WTC11 (cell line): ENCODE measurements around the gene TBC1D4. TPM values are rescaled to one million over a fixed set of nuclear protein-coding genes. Genes with fewer than 3 reads are reported as not detected.
"Not testable (repeated sequence)": the region's sequence is repeated elsewhere in the genome, so short reads cannot be mapped to it uniquely, and the experiment has no call there.

Source experiments
- ATAC-seq: fragments of 200-7000 bp; cut with Tn5 transposase; 2 replicates; pipeline ENCODE4 v1.10.0; 2021; ENCODE audit warnings: mild to moderate bottlenecking, moderate library complexity
- CTCF ChIA-PET: fragments of 300-600 bp; sonication (Branson Sonifier 250); formaldehyde crosslinking; loops from one replicate; lab custom pipeline; 2021; ENCODE audit warnings: antibody characterized with exemption; lab: Charles Lee
- POLR2A ChIA-PET: fragments of 350-600 bp; sonication (Branson Sonifier 250); formaldehyde crosslinking; loops from one replicate; lab custom pipeline; 2021; ENCODE audit warnings: antibody characterized with exemption; lab: Charles Lee
- DNase-seq: peaks from one replicate; pipeline ENCODE4 v3.0.0; 2021; ENCODE audit warnings: low spot score
- H3K27ac Mint-ChIP-seq: 2 replicates; pipeline ENCODE4 v1.8.0; 2021; ENCODE audit warnings: mixed read lengths
- H3K27me3 Mint-ChIP-seq: 2 replicates; pipeline ENCODE4 v1.8.0; 2021; ENCODE audit warnings: low read depth, mild to moderate bottlenecking, moderate library complexity, mixed read lengths
- H3K36me3 Mint-ChIP-seq: 2 replicates; pipeline ENCODE4 v1.8.0; 2021; ENCODE audit warnings: mixed read lengths
- H3K4me1 Mint-ChIP-seq: 2 replicates; pipeline ENCODE4 v1.8.0; 2022; ENCODE audit warnings: mixed read lengths
- H3K4me3 Mint-ChIP-seq: 2 replicates; pipeline ENCODE4 v1.8.0; 2021; ENCODE audit warnings: mild to moderate bottlenecking, moderate library complexity, mixed read lengths
- H3K9me3 Mint-ChIP-seq: 2 replicates; pipeline ENCODE4 v1.8.0; 2021; ENCODE audit warnings: mixed read lengths
- ATF1 ChIP-seq: sonication (generic); formaldehyde crosslinking; IDR thresholded peaks from 2 replicates; pipeline ENCODE4 v1.8.1; 2023; ENCODE audit warnings: mild to moderate bottlenecking, moderate library complexity, missing genetic modification reagents
- KAT7 ChIP-seq: sonication (generic); formaldehyde crosslinking; IDR thresholded peaks from 2 replicates; pipeline ENCODE4 v1.8.1; 2023; ENCODE audit warnings: missing genetic modification reagents, mild to moderate bottlenecking, borderline replicate concordance
- MYBL2 ChIP-seq: sonication (generic); formaldehyde crosslinking; IDR thresholded peaks from 2 replicates; pipeline ENCODE4 v1.8.1; 2023; ENCODE audit warnings: mild to moderate bottlenecking, moderate library complexity, missing genetic modification reagents
- NFATC4 ChIP-seq: fragments of 250-450 bp; sonication (Bioruptor Pico); IDR thresholded peaks from 2 replicates; pipeline ENCODE4 v1.9.0; 2021; ENCODE audit warnings: mild to moderate bottlenecking
- NR2C2 ChIP-seq: sonication (generic); formaldehyde crosslinking; IDR thresholded peaks from 2 replicates; pipeline ENCODE4 v1.8.0; 2022; ENCODE audit warnings: mild to moderate bottlenecking, missing genetic modification reagents
- PRRX2 ChIP-seq: fragments of 250-450 bp; sonication (Bioruptor Pico); IDR thresholded peaks from 2 replicates; pipeline ENCODE4 v1.8.0; 2021; ENCODE audit warnings: mild to moderate bottlenecking
- SMAD4 ChIP-seq: sonication (generic); formaldehyde crosslinking; IDR thresholded peaks from 2 replicates; pipeline ENCODE4 v1.8.0; 2022; ENCODE audit warnings: mild to moderate bottlenecking, missing genetic modification reagents
- TEAD1 ChIP-seq: sonication (generic); formaldehyde crosslinking; IDR thresholded peaks from 2 replicates; pipeline ENCODE4 v1.8.0; 2022; ENCODE audit warnings: mild to moderate bottlenecking, missing genetic modification reagents
- ZBTB21 ChIP-seq: sonication (generic); formaldehyde crosslinking; IDR thresholded peaks from 2 replicates; pipeline ENCODE4 v1.8.1; 2023; ENCODE audit warnings: mild to moderate bottlenecking, missing genetic modification reagents, borderline replicate concordance
- ZNF416 ChIP-seq: fragments of 250-450 bp; sonication (Bioruptor Pico); IDR thresholded peaks from 2 replicates; pipeline ENCODE4 v1.9.0; 2021; ENCODE audit warnings: mild to moderate bottlenecking, inconsistent platforms
- total RNA-seq: library from RNA; stranded (reverse); gene quantifications from 3 replicates; pipeline ENCODE4 v1.2.3, GENCODE V29; 2021
- TF ChIP-seq, protein P1 (sequence below): fragments of 250-450 bp; sonication (Bioruptor Pico); conservative IDR thresholded peaks from 2 replicates; pipeline ENCODE4 v1.9.0; 2021; ENCODE audit warnings: mild to moderate bottlenecking
- TF ChIP-seq, protein P2 (sequence below): fragments of 250-450 bp; sonication (Bioruptor Pico); IDR thresholded peaks from 2 replicates; pipeline ENCODE4 v1.9.0; 2021; ENCODE audit warnings: moderate library complexity, mild to moderate bottlenecking, inconsistent platforms, borderline replicate concordance
- TF ChIP-seq, protein P3 (sequence below): sonication (generic); formaldehyde crosslinking; IDR thresholded peaks from 2 replicates; pipeline ENCODE4 v1.8.0; 2023; ENCODE audit warnings: missing genetic modification reagents, mild to moderate bottlenecking, borderline replicate concordance
- TF ChIP-seq, protein P4 (sequence below): sonication (generic); formaldehyde crosslinking; IDR thresholded peaks from 2 replicates; pipeline ENCODE4 v1.8.1; 2023; ENCODE audit warnings: mild to moderate bottlenecking, missing genetic modification reagents, borderline replicate concordance
- TF ChIP-seq, protein P5 (sequence below): sonication (generic); formaldehyde crosslinking; IDR thresholded peaks from 2 replicates; pipeline ENCODE4 v1.8.1; 2023; ENCODE audit warnings: mild to moderate bottlenecking, missing genetic modification reagents, moderate library complexity
- TF ChIP-seq, protein P6 (sequence below): sonication (generic); formaldehyde crosslinking; IDR thresholded peaks from 2 replicates; pipeline ENCODE4 v1.8.0; 2022; ENCODE audit warnings: mild to moderate bottlenecking, missing genetic modification reagents

TBC1D4 gene
- total RNA-seq, 1 experiment from 2014 or later = 37.1 TPM

DNA sequence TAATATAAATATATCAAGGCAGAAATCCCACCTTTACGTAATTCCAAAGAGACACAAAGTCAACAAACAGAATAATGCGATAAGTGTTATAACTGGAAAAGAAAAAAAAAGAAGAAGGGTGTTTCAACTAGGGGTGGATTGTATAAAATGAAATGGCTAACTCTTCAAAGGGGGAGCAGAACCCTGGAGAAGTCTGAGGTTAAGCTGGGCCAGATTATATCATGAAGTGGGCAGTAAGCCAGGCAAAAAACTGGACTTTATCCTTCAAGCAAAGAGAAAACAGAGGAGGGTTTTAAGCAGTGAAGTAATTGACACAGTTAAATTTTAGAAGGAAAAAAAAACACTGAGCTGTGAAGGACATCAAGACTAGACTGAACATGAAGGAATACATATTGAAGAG, 41.9 kb downstream of the TBC1D4 start (continued):
- TF ChIP-seq, protein P1, sequence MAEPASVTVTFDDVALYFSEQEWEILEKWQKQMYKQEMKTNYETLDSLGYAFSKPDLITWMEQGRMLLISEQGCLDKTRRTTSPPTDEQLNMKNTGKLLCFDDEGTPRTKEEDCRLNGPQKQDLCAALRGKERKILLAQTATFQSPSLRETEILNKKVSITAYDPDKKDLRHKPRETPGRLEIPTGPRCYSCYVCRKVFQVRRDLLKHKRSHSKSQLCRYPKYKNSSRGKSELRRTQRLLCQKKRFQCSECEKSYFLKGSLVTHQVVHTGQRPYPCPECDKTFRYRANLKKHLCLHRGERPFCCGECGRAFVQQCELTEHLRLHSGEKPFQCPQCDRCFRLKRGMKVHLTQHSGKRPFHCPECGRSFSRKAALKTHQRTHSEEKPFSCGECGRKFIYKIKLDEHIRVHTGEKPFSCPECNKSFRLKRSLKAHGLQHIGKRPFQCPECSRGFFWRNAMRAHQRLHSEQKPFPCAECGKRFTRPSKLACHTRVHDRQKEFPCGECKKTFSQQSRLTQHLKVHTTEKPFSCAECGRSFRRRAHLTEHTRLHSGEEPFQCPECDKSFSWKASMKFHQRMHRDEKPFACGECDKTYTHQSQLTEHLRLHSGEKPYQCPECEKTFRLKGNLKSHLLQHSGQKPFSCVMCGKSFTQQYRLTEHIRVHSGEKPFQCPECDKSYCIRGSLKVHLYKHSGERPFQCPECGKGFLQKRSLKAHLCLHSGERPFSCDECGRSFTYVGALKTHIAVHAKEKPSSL (CRISPR knock-in tag) = no peak

DNA sequence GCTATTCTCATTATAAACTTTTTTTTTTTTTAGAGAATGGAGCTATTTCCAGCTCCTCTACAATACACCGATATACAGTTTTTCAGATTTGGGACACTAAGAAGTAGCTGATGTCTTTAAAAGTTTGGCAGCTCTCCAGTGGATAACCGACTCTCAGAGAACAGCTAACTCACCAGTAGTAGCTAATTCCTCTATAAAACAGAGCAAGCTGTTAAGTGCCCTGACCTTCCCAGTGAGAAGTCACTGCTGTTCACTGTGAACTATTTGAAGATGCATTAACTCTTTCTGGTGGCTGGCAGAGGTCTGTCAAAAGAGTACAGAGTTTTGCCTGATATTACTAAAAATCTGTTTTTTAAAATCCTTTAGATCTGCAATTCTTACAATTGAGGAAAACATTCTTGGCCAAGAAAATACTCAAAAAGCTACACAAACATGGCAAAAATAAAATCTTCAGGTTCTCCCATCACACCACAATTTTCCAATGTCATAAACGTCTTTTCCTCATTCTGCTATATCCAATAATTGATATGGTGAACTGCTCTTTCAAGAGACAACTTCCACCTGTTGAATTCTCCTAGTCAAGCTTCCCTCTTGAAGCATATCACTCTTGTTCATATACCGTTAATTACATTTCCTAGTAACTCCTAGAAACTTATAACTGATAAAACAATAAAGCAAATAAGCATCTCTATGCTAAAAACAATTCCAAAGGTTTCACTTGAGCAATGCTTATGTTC, 44.2 kb downstream of the TBC1D4 start:
- TF ChIP-seq, protein P2, sequence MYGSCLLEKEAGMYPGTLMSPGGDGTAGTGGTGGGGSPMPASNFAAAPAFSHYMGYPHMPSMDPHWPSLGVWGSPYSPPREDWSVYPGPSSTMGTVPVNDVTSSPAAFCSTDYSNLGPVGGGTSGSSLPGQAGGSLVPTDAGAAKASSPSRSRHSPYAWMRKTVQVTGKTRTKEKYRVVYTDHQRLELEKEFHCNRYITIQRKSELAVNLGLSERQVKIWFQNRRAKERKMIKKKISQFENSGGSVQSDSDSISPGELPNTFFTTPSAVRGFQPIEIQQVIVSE (CRISPR knock-in tag) = no peak
- no peak for TF ChIP-seq PRRX2 (CRISPR knock-in tag)
- no peak for TF ChIP-seq TEAD1
- no peak for TF ChIP-seq ZBTB21 (CRISPR knock-in tag)
- TF ChIP-seq, protein P3, sequence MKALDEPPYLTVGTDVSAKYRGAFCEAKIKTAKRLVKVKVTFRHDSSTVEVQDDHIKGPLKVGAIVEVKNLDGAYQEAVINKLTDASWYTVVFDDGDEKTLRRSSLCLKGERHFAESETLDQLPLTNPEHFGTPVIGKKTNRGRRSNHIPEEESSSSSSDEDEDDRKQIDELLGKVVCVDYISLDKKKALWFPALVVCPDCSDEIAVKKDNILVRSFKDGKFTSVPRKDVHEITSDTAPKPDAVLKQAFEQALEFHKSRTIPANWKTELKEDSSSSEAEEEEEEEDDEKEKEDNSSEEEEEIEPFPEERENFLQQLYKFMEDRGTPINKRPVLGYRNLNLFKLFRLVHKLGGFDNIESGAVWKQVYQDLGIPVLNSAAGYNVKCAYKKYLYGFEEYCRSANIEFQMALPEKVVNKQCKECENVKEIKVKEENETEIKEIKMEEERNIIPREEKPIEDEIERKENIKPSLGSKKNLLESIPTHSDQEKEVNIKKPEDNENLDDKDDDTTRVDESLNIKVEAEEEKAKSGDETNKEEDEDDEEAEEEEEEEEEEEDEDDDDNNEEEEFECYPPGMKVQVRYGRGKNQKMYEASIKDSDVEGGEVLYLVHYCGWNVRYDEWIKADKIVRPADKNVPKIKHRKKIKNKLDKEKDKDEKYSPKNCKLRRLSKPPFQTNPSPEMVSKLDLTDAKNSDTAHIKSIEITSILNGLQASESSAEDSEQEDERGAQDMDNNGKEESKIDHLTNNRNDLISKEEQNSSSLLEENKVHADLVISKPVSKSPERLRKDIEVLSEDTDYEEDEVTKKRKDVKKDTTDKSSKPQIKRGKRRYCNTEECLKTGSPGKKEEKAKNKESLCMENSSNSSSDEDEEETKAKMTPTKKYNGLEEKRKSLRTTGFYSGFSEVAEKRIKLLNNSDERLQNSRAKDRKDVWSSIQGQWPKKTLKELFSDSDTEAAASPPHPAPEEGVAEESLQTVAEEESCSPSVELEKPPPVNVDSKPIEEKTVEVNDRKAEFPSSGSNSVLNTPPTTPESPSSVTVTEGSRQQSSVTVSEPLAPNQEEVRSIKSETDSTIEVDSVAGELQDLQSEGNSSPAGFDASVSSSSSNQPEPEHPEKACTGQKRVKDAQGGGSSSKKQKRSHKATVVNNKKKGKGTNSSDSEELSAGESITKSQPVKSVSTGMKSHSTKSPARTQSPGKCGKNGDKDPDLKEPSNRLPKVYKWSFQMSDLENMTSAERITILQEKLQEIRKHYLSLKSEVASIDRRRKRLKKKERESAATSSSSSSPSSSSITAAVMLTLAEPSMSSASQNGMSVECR (CRISPR knock-in tag) = no peak
- TF ChIP-seq, protein P4, sequence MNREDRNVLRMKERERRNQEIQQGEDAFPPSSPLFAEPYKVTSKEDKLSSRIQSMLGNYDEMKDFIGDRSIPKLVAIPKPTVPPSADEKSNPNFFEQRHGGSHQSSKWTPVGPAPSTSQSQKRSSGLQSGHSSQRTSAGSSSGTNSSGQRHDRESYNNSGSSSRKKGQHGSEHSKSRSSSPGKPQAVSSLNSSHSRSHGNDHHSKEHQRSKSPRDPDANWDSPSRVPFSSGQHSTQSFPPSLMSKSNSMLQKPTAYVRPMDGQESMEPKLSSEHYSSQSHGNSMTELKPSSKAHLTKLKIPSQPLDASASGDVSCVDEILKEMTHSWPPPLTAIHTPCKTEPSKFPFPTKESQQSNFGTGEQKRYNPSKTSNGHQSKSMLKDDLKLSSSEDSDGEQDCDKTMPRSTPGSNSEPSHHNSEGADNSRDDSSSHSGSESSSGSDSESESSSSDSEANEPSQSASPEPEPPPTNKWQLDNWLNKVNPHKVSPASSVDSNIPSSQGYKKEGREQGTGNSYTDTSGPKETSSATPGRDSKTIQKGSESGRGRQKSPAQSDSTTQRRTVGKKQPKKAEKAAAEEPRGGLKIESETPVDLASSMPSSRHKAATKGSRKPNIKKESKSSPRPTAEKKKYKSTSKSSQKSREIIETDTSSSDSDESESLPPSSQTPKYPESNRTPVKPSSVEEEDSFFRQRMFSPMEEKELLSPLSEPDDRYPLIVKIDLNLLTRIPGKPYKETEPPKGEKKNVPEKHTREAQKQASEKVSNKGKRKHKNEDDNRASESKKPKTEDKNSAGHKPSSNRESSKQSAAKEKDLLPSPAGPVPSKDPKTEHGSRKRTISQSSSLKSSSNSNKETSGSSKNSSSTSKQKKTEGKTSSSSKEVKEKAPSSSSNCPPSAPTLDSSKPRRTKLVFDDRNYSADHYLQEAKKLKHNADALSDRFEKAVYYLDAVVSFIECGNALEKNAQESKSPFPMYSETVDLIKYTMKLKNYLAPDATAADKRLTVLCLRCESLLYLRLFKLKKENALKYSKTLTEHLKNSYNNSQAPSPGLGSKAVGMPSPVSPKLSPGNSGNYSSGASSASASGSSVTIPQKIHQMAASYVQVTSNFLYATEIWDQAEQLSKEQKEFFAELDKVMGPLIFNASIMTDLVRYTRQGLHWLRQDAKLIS (CRISPR knock-in tag) = no peak
- TF ChIP-seq, protein P5, sequence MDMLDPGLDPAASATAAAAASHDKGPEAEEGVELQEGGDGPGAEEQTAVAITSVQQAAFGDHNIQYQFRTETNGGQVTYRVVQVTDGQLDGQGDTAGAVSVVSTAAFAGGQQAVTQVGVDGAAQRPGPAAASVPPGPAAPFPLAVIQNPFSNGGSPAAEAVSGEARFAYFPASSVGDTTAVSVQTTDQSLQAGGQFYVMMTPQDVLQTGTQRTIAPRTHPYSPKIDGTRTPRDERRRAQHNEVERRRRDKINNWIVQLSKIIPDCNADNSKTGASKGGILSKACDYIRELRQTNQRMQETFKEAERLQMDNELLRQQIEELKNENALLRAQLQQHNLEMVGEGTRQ (CRISPR knock-in tag) = no peak
- no peak for TF ChIP-seq NFATC4 (CRISPR knock-in tag)
- no peak for TF ChIP-seq ZNF416 (CRISPR knock-in tag)
- TF ChIP-seq ATF1 = no peak
- no peak for TF ChIP-seq SMAD4 (CRISPR knock-in tag)
- TF ChIP-seq MYBL2 (CRISPR knock-in tag) = no peak
- TF ChIP-seq NR2C2 (CRISPR knock-in tag) = no peak
- TF ChIP-seq, protein P6, sequence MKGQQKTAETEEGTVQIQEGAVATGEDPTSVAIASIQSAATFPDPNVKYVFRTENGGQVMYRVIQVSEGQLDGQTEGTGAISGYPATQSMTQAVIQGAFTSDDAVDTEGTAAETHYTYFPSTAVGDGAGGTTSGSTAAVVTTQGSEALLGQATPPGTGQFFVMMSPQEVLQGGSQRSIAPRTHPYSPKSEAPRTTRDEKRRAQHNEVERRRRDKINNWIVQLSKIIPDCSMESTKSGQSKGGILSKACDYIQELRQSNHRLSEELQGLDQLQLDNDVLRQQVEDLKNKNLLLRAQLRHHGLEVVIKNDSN (CRISPR knock-in tag) = no peak
- no peak for TF ChIP-seq KAT7 (CRISPR knock-in tag)
- Mint-ChIP-seq H3K4me1 (peaks cover 14% of the 10 kb centered on the region), H3K4me3 (no peak overlapping the region), H3K27me3 (no peaks in the 10 kb centered on the region), H3K9me3 (peaks cover 4% of the 10 kb centered on the region), H3K27ac (no peak overlapping the region), H3K36me3 (peaks cover 4% of the 10 kb centered on the region; the same call in 1 of the 2 replicates)
- ChIA-PET CTCF (interaction anchor here (0.8 to 1.5 kb wide), 3 partner anchors 44 to 72 kb away, joined by 3 to 8 read pairs (median 6); partner anchors contain the start of gene TBC1D4), POLR2A (interaction anchor here (0.6 kb wide), 1 partner anchor 53 kb away, joined by 6 read pairs; no protein-coding TSS in a partner anchor)
- DNase-seq (no peak), ATAC-seq (peak; percentile 56)

DNA sequence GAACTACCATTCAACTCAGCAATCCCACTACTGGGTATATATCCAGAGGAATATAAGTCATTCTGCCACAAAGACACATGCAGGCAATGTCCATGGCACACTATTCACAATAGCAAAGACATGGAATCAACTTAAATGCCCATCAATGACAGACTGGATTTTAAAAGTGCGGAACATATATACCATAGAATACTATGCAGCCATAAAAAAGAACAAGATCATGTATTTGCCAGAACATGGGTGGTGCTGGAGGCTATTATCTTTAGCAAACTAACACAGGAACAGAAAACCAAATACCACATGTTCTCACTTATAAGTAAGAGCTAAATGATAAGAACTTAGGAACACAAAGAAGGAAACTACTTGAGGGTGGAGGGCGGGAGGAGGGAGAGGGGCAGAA, 47.8 kb downstream of the TBC1D4 start:
- H3K4me3 Mint-ChIP-seq, CTCF ChIA-PET, ATAC-seq, H3K27me3 Mint-ChIP-seq, H3K36me3 Mint-ChIP-seq, H3K27ac Mint-ChIP-seq, H3K9me3 Mint-ChIP-seq, POLR2A ChIA-PET, DNase-seq: not testable (repeated sequence)
- peaks cover 22% of the 10 kb centered on the region for H3K4me1 Mint-ChIP-seq
